Anterior cingulate cortex (tissue), 58 donors: ENCODE results near the gene VDAC2.
"Not testable (repeated sequence)": the region's sequence is repeated elsewhere in the genome, so short reads cannot be mapped to it uniquely, and the experiment has no call there.

Source experiments
- DNase-seq, 58 donors: peaks; one replicate each; lab custom pipeline; 2025; lab: John Stamatoyannopoulos, UW

The VDAC2 gene, protein sequence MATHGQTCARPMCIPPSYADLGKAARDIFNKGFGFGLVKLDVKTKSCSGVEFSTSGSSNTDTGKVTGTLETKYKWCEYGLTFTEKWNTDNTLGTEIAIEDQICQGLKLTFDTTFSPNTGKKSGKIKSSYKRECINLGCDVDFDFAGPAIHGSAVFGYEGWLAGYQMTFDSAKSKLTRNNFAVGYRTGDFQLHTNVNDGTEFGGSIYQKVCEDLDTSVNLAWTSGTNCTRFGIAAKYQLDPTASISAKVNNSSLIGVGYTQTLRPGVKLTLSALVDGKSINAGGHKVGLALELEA

DNA sequence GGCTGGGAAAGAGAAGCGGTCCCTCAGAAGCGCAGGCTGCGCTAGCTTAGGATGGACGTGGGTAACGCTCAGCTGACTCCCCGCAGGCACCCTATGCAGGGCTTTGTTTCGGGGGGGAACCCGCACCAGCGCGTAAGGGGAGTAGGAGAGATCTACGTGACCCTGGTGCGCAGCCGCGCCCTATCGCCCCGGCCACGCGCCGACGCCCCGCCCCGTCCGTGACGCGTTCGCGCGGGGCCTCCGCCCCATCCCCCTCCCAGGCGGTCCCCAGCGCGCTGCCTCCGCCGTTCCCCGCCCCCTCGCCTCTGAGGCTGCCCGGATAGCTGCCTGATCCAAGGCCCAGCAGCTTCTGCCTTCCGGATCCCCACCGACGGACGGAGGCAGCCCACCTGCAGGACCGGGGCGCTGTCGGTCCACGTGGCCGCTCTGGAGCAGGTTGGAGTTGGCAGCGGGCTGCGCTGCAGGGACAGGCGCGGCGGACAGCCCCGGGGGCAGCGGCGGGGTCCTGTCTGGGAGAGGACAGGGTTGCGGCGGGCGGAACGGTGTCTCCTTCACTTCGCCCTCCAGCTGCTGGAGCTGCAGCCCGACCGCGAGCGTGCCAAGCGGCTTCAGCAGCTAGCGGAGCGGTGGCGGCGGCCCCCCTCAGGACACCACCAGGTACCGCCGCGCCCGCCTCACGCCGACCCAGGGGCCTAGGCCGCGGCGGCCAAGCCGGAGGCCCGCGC, at the start of gene VDAC2:
Gene VDAC2, plus strand, starts transcription at position 515 of the 725 bp plus-strand sequence. CDS start 363 bp downstream, outside the sequence.
- peak in 57 of 58 donors; percentile 63 to 99 (median 91) for DNase-seq

DNA sequence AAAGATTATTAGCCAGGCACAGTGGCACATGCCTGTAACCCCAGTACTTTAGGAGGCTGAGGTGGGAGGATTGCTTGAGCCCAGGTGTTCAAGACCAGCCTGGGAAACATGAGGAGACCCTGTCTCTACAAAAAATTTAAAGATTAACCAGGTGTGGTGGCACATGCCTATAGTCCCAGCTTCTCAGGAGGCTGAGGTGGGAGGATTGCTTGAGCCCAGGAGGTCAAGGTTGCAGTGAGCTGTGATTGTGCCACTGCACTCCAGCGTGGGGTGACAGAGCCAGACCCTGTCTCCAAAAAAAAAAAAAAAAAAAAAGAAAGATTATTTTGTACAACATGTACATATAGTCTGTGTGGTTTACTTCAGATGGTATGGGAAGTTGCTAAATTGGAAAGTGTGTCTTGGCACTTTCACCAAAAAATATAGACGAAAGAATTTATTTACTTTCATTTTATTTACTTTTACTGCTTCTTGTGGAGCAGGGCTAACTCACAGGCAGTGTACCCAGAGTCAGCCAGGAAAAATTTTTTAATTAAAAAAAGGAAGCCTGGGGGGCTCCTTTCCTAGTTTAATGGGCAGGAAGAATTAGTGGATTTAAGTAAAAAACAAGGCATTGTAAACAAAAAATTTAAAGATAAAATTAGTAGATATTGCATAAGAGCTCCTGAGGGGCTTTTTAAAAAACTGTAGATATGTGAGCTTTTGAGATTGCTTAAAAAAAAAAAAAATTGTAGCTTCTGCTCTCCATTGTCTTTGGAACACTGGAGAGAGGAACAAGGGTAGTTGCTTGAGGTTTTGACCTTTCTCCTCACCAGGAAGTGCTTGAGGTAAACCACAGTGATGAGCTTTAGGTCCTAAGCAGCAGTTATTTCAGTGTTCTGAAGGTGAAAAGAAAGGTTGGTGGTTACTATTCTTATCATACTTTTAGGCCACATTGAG, 44.6 kb upstream of the VDAC2 start:
- no peak for DNase-seq

DNA sequence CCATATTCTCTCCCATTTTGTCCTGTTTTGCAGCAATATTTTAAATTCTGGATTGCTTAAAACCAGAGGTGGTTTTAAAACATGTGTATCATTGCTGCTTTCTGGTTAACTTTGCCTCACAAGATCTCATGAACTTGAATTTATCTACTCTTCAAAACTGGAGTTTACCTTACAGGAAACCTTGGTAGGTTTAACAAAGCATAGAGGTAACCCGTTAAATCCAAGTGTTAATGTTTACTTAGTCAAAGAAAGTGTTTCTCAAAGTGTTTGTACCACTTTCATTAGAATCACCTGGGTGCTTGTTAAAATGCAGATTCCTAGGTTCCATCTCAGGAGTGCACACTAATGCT, 44.0 kb upstream of the VDAC2 start:
- DNase-seq = no peak

DNA sequence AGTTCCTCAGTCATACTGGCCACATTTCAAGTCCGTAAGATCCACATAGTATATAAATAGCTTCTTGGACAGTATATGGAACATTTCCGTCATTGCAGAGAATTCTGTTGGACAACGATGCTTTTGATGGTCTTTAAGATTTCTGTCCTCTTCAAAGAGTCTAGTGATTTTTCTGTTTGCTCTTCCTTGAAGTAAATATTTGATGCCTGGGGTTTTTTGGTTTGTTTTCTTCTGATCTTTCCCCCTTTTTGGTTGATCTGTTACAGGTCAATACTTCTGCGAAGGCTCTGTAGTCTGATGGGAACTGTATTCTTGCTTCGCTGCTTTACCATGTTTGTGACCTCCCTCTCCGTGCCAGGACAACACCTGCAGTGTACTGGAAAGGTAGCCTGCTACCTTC, 42.3 kb upstream of the VDAC2 start:
- DNase-seq = no peak

DNA sequence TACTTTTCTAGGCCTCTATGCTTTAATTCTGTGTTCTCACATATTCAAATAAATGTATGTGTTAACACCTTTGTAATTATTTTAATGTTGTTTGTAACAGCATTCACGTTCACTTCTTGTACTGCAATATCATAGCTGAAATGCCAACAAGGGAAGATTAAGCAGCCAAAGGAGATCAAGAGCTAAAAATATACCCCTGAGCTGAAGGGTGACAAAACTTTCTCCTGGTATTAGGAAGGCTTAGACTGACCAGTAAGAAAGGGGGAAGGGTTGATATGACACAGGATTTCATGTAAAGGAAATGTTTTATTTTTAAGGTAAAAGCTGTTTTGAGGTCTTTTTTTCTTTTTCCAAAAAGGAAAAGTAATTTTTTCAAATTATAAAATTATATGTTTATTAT, 40.4 kb upstream of the VDAC2 start:
- no peak for DNase-seq

DNA sequence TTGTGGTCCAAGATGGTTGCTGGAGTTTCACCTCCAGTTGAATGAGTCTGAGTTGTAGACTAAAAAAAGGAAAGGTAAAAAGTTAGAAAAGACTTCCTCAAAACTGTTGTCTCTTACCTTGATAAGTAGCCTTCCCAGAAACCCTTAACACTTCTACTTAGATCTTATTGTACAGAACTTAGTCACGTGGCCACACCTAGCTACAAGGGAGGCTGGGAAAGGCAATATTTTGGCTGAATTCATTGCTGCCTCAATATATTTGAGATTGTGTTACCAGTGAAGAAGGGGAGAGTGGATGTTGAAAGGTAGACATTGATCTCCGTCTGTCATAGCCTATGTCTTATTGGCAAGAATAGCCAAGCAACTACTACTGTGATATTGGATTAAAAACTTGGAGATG, 35.5 kb upstream of the VDAC2 start:
- DNase-seq = no peak

DNA sequence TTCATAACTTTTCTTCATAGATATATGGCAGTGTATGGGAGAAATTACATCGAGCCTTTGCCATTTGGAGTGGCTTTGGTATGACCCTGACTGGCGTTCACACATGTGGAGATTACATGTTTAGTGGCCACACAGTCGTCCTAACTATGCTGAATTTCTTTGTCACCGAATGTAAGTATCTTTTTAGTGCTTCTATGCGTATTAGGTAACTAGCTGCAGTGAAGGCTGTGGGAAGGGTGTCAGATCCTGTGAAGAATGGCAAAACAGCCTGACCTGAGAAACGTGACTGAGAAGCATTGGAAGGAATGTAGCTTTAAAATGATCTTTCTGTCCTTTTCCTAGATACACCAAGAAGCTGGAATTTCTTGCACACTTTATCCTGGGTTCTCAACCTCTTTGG, 34.5 kb upstream of the VDAC2 start:
- DNase-seq = no peak

DNA sequence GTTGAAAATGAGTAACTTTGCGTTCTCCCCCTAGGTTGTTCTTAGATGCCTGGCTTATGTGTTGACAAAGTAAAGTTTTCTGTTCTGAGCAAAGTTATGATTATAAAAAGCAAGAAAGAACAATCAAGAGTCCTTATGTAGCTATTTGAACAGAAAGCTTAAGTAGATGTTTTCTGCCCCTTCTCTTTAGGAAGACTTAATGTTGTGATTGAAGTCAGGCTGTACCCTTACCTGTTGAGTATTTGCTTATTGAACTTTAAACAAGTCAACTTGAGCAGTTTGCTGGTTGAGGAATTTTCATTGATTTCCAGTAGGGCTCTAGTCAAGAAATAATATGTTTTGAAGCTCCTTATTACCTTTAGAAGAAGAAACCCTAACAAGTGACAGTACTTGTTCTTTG, 33.9 kb upstream of the VDAC2 start:
- DNase-seq = no peak

DNA sequence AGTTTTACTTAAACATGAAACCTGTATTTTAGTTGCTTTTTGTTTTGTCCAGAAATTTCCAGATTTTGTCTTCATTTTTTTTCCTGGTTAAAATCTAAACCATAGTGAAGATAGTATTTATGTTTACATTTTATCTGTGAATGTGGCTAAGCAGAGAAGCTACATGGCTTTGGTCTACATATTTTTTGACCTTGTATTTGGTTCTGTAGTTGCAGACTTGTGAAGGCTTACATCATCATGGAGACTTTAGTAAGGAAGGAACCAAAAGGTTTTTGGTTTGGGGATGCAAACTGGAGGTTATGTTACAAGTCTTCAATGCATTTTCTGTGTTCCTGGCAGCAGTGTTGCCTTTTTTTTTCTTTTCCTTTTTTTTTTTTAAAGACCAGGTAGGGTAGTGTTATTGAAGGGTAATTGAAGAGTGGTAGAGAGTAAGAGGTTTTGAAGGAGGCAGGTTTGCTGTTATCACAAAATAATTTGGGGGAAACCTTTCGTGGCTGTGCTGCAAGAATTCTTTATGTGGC, 30.9 kb upstream of the VDAC2 start:
- DNase-seq = no peak

DNA sequence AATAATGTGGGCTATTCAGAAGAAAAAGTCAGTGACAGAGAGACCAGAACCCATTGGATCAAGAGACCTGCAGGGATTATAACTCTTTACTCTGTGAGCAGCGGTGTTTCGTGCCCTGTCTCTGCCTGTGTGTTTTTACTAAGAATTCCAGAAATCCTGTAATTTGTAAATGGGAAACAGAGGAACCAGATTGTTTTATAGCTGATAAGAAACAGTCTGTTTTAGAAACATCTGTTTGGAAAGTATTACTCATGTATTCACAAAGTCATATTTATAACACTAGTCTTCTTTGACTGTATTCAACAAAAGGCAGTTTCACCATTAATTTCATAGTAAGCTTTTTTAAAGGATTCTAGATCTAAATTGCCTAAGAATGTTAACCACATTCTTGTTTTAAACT, 30.0 kb upstream of the VDAC2 start:
- no peak for DNase-seq

DNA sequence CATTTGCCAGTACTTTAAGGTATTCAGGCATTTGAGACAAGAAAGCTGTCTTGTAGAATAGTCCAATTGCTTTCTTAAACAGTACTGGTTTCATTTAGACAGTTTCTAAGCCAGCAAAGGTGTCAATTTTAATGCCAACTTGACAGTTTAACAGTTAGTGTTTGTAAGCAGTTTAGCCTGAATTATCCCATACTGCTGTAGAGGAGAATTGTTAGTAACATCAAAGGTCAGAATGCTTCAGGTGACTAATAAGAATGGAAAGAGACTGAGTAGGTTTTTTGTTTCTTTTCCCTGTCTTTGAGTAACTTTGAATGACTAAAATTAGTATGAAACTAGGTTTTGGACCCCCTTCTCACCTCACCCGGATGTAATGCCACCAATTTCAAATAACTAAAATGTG, 29.5 kb upstream of the VDAC2 start:
- no peak for DNase-seq

DNA sequence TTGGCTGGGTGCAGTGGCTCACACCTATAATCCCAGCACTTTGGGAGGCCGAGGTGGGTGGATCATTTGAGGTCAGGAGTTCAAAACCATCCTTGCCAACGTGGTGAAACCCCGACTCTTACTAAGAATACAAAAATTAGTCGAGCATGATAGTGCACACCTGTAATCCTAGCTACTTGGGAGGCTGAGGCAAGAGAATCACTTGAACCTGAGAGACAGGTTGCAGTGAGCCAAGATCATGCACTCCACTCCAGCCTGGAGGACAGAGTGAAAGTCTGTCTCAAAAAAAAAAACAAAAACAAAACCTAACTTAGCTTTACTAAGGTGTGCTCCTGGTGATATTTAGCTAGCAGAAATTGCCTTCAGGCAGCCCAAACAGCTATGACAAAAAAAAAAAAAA, 24.3 kb upstream of the VDAC2 start:
- DNase-seq = no peak

DNA sequence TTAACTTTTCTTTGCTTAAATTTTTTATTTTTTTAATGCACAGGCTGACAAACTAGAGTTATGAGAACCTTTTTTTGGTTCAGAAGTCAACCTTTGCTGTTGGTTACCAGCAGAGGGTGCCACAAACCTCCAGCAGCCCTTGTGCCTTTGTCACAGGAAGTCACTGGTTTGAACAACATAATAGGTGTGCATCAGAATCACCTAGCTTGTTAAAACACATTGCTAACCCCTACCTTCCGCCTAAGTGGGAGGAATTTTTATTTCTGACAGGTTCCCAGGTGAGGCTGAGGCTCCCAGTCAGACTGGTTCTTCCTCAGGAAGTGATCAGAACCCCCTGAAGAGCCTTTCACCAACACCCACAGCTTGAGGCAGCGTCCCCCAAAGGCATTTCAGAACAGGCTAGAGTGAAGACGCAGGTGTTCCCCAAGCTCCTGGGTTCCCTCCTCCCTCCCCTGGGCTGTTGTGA, 22.6 kb upstream of the VDAC2 start:
- peak in 17 of 58 donors; percentile 0 to 23 (median 8) for DNase-seq

DNA sequence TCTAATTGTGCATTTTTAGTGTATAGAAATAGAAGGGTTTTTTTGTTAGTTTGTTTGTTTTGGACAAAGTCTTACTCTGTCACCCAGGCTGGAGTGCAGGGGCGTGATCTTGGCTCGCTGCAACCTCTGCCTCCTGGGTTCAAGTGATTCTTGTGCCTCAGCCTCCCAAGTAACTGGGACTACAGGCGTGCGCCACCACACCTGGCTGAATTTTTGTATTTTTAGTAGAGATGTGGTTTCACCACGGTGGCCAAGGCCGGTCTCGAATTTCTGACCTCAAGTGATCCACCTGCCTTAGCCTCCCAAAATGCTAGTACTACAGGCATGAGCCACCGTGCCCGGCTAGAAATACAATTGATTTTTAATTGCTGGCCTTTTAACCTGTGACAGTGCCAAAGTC, 22.1 kb upstream of the VDAC2 start:
- DNase-seq = not testable (repeated sequence)

DNA sequence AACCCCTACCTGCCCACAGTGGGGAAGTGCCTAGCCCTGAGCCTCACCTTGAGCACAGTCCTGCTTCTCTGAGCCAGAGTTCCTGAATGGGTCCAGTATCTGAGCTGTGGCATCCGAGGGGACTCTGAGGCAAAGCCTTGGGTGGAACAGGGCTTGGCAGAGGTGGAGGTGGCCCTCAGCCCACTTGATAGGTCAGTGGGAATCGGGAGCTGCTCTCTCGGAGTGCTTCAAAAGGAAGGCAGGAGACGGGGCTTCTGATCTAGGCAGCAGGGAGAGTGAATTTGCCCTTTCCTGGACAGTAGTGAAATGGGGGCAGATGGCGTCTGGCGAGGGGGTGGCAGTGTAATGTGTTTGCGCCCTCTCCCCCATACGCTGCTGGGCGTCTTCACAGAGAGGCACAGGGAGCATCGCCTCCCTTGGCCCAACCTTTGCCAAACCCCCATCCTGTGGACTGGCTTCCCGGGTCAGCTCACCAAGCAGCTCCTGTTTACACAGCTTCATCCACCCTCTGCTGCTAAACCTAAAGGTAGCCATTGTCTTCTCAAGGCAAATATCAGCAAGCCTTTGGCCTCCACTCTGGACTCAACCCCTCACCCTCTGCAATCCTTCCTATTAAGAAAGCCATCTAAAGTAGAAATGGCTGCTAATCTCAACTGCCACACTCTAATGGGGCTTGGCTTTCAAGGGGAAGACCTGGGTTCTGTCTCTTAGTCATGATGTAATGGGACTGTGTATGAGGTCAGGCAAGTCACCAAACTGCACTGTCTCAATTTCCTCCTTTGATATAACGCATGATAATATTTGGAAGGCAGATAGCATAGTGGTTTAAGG, 21.1 kb upstream of the VDAC2 start:
- DNase-seq = no peak

DNA sequence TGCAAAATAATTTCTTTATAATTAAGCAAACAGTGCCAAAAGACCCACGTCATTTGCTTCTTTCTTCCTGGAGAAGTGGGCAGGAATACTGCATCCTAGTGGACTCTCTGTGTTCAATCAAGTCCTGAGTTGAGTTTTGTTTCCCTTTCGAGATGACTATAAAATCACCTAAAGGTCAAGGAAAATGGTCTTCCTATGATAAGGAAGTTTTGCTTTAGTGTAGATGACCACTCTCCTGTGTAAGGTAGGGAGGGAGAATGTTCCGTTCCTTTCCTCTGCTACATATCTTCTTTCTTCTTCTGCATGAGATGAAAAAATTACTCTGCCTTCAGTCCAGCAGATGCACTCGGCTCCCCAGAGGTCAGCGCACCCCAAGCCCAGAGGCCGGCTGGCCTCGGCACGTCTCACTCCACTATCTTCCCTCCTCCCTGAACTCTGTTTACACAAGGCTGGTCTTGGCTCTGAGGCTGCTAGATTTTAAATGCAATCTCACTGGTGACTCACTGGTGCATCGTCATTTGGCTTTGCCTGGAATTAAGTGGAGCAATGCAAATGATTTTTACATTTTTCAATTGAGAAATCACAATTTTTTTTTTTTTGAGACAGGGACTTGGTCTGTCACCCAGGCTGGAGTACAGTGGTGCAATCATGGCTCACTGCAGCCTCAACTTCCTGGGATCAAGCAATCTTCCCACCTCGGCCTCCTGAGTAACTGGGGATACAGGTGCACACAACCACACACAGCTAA, 18.6 kb upstream of the VDAC2 start:
- peak in 3 of 58 donors; percentile 5 to 9 (median 5) for DNase-seq

DNA sequence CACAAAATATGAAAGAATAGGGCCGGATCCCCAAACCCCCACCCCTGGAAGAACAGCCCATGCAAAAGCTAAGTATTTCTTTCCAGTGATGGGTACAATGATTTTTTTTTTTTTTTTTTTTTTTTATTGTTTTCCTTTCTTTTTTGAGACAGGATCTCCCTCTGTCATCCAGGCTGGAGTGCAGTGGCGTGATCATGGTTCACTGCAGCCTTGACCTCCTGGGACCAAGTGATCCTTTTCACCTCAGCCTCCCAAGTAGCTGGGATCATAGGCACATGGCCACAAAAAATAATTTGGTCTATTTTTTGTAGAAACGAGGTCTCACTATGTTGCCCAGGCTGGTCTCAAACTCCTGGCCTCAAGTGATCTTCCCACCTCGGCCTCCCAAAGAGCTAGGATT, 16.0 kb upstream of the VDAC2 start:
- DNase-seq = not testable (repeated sequence)

DNA sequence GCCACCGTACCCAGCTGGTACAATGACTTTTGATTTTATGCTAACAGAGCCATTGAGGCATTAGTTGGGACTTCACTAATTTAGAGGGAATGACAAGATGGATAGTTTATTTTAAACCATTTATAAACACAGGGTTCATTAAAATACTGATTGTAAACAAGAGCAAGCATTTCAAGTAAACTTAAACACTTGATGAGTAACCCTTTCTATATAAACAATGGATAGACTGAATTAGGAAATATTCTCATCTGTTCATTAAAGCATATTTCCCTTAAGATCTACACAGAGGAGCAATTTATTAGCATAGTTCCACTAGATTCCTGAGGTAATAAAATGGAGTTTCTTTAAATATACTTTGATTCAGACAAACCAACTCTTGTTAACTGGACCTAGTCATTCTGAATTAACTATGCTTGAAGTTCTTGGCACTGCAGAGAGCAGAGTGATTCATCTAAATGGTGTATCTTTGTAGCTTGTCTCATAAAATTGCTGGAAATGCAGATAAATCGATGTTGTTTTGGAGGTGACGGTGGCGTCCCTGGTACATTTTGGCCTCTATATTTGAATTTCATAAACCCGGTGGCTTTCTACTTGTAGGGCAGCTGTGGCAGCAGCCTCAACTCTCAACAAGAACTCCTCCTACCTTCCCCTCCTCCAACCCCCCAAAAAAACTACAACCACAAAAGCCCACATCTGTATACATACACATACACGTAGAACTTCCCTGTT, 15.4 kb upstream of the VDAC2 start:
- DNase-seq = no peak
